NB4 (cell line): ENCODE measurements around the gene ARHGEF10L.

ENCODE experiments used
- POLR2A ChIP-seq: IDR thresholded peaks from 2 replicates; pipeline ENCODE4 v1.6.1; 2011; ENCODE audit warnings: mild to moderate bottlenecking; ENCODE audit not compliant: insufficient read length; ENCODE audit errors: extremely low read depth
- TF ChIP-seq, protein P1 (sequence below): IDR thresholded peaks from 2 replicates; pipeline ENCODE4 v1.6.1; 2011; ENCODE audit warnings: low read depth, low read length
- TF ChIP-seq, protein P2 (sequence below): IDR thresholded peaks from one replicate; pipeline ENCODE4 v1.5.1; 2012; ENCODE audit warnings: low read depth, low read length

DNA sequence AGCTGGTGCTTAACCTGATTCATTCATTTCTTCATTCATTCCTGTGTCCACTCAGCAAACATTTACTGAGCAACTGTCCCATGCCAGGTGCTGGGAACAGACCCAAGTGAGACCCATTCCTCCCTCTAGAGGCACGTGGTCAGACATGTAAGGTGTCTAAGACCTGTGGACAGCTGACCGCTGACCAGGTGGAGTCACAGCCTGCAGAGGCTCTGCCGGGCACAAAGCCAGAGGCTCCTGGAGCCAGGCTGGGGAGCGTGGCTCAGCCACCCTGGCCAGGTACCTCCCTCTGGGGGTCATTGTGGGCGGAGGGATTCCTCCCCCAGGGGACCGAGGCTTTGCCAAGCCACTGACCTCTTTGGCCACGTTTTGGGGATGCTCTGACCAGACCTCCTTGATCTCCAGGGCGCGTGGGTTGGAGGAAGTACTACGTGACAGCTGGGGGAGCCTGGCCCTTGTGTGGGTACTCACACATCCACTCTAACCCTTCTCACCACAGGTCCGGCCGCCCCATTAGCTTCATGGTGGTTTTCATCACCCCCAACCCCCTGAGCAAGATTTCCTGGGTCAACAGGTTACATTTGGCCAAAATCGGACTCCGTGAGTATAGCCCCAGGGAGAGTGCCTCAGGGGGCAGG, 100.3 kb downstream of the ARHGEF10L start:
- TF ChIP-seq, protein P1, sequence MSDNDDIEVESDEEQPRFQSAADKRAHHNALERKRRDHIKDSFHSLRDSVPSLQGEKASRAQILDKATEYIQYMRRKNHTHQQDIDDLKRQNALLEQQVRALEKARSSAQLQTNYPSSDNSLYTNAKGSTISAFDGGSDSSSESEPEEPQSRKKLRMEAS: no peak
- TF ChIP-seq, protein P2, sequence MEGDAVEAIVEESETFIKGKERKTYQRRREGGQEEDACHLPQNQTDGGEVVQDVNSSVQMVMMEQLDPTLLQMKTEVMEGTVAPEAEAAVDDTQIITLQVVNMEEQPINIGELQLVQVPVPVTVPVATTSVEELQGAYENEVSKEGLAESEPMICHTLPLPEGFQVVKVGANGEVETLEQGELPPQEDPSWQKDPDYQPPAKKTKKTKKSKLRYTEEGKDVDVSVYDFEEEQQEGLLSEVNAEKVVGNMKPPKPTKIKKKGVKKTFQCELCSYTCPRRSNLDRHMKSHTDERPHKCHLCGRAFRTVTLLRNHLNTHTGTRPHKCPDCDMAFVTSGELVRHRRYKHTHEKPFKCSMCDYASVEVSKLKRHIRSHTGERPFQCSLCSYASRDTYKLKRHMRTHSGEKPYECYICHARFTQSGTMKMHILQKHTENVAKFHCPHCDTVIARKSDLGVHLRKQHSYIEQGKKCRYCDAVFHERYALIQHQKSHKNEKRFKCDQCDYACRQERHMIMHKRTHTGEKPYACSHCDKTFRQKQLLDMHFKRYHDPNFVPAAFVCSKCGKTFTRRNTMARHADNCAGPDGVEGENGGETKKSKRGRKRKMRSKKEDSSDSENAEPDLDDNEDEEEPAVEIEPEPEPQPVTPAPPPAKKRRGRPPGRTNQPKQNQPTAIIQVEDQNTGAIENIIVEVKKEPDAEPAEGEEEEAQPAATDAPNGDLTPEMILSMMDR: no peak
- no peak for TF ChIP-seq POLR2A
